B cell (primary cell): ENCODE measurements around the gene SEC14L1. TPM values are rescaled to one million over a fixed set of nuclear protein-coding genes. Genes with fewer than 3 reads are reported as not detected.

Source experiments
- ATAC-seq: fragments of 200-7000 bp; cut with Tn5 transposase; one replicate; pipeline ENCODE4 v1.10.0; 2021; ENCODE audit warnings: low read depth, mild to moderate bottlenecking, moderate number of reproducible peaks, moderate library complexity
- CTCF ChIA-PET: fragments of 350-600 bp; sonication (Branson Sonifier 250); formaldehyde crosslinking; loops from one replicate; lab custom pipeline; 2021; ENCODE audit warnings: antibody characterized with exemption, inconsistent platforms; lab: Charles Lee
- POLR2A ChIA-PET: fragments of 350-600 bp; sonication (Branson Sonifier 250); formaldehyde crosslinking; loops from one replicate; lab custom pipeline; 2021; ENCODE audit warnings: antibody characterized with exemption; lab: Charles Lee
- DNase-seq: peaks from one replicate; pipeline ENCODE4 v3.0.0; 2013
- H2AFZ ChIP-seq: 2 replicates; pipeline ENCODE4 v1.6.1; 2012; ENCODE audit warnings: mild to moderate bottlenecking, low read depth, low read length; ENCODE audit not compliant: insufficient read depth, poor library complexity, severe bottlenecking
- H3K27ac ChIP-seq, 2 donors: 1 replicate in 1 of 2; 2 replicates in 1 of 2; pipeline ENCODE4 v1.5.1; 2012 to 2013; ENCODE audit warnings: low read length in 2 of 2, mild to moderate bottlenecking in 2 of 2, moderate library complexity in 1 of 2
- H3K27me3 ChIP-seq, 4 experiments: fragments of 200-600 bp in 1 of 4; sonication (generic) in 1 of 4; replicated peaks in 1 of 4; 1 replicate in 2 of 4; 2 replicates in 2 of 4; pipeline versions ENCODE4 v1.6.1 to v1.7.0; 2013 to 2016; ENCODE audit warnings: low read length in 3 of 4, mild to moderate bottlenecking in 2 of 4, mixed read lengths in 1 of 4, moderate library complexity in 1 of 4; ENCODE audit not compliant: insufficient read depth in 4 of 4, control insufficient read depth in 3 of 4; ENCODE audit errors: control extremely low read depth in 1 of 4
- H3K36me3 ChIP-seq, 2 experiments: replicated peaks in 1 of 2; 1 replicate in 1 of 2; 2 replicates in 1 of 2; pipeline versions ENCODE4 v1.6.1 to v1.7.1; 2013; ENCODE audit warnings: low read length in 1 of 2; ENCODE audit not compliant: insufficient read depth in 2 of 2, control insufficient read depth in 1 of 2; ENCODE audit errors: control extremely low read depth in 1 of 2, extremely low read depth in 1 of 2
- H3K4me1 ChIP-seq, 2 donors: fragments of 200-600 bp in 1 of 2; sonication (generic) in 1 of 2; 1 replicate in 1 of 2; 2 replicates in 1 of 2; pipeline versions ENCODE4 v1.5.1 to v1.6.1; 2013 to 2017; ENCODE audit warnings: low read length in 2 of 2; ENCODE audit not compliant: control insufficient read depth in 2 of 2, insufficient read depth in 2 of 2
- H3K4me2 ChIP-seq: replicated peaks from 2 replicates; pipeline ENCODE3; 2012; ENCODE audit warnings: mild to moderate bottlenecking, low read depth, low read length; ENCODE audit not compliant: poor library complexity, severe bottlenecking
- H3K4me3 ChIP-seq, 5 experiments: fragments of 200-600 bp in 1 of 5; sonication (generic) in 1 of 5; 1 replicate in 3 of 5; 2 replicates in 2 of 5; pipeline versions ENCODE4 v1.5.1 to v1.7.0; 2011 to 2016; ENCODE audit warnings: low read length in 4 of 5, mild to moderate bottlenecking in 4 of 5, low read depth in 2 of 5, control low read depth in 1 of 5, moderate library complexity in 1 of 5; ENCODE audit not compliant: insufficient read depth in 1 of 5; ENCODE audit errors: control extremely low read depth in 1 of 5, extremely low read depth in 1 of 5
- H3K79me2 ChIP-seq: fragments of 200-600 bp; sonication (generic); one replicate; pipeline ENCODE4 v1.6.0; 2016; ENCODE audit warnings: low read length; ENCODE audit not compliant: control insufficient read depth, insufficient read depth
- H3K9ac ChIP-seq: fragments of 200-600 bp; sonication (generic); 2 replicates; pipeline ENCODE4 v1.6.1; 2017; ENCODE audit warnings: mild to moderate bottlenecking, low read length, moderate library complexity
- H3K9me3 ChIP-seq, 3 donors: one replicate each; pipeline versions ENCODE4 v1.6.1 to v1.7.1; 2013; ENCODE audit warnings: low read length in 2 of 3; ENCODE audit not compliant: control insufficient read depth in 2 of 3, insufficient read depth in 1 of 3; ENCODE audit errors: control extremely low read depth in 1 of 3
- H4K20me1 ChIP-seq: 2 replicates; pipeline ENCODE4 v1.6.0; 2012; ENCODE audit warnings: mild to moderate bottlenecking, low read length; ENCODE audit not compliant: insufficient read depth, control insufficient read depth, poor library complexity, severe bottlenecking
- H3K27ac Mint-ChIP-seq: one replicate; pipeline ENCODE4 v1.8.0; 2021; ENCODE audit warnings: mixed read lengths
- H3K27me3 Mint-ChIP-seq: one replicate; pipeline ENCODE4 v1.8.0; 2021; ENCODE audit warnings: mixed read lengths
- H3K4me1 Mint-ChIP-seq: one replicate; pipeline ENCODE4 v1.8.0; 2021; ENCODE audit warnings: mixed read lengths
- H3K4me3 Mint-ChIP-seq: one replicate; pipeline ENCODE4 v1.8.0; 2021; ENCODE audit warnings: mixed read lengths
- H3K9me3 Mint-ChIP-seq: one replicate; pipeline ENCODE4 v1.8.0; 2022; ENCODE audit warnings: mixed read lengths; ENCODE audit not compliant: insufficient read depth
- EZH2 ChIP-seq: IDR thresholded peaks from 2 replicates; pipeline ENCODE4 v1.6.1; 2012; ENCODE audit warnings: borderline replicate concordance, low read depth, mild to moderate bottlenecking, moderate library complexity, low read length; ENCODE audit not compliant: insufficient read depth, poor library complexity, severe bottlenecking
- WGBS: methylation state at CpG from one replicate; pipeline ENCODE4 v1.1.5; 2013; ENCODE audit warnings: missing lambda C conversion rate; ENCODE audit not compliant: insufficient coverage; 5-methylcytosine and 5-hydroxymethylcytosine counted together
- intact Hi-C: fragments of 100-400 bp; cut with micrococcal nuclease; formaldehyde crosslinking; loops from one replicate; pipeline ENCODE4 v1.10.0; 2022
- polyA plus RNA-seq: library from polyadenylated mRNA; depleted of rRNA; stranded (reverse); fragments of >200 nt; gene quantifications from 2 replicates; pipeline ENCODE4 v1.2.3, GENCODE V29; 2012
- total RNA-seq, 2 donors: library from RNA; stranded (reverse); fragments of 120-200 nt in 1 of 2; gene quantifications; 1 replicate in 1 of 2; 2 replicates in 1 of 2; pipeline versions ENCODE4 v1.2.3 to v1.2.4, GENCODE V29; 2013 to 2022
- TF ChIP-seq, protein P1 (sequence below): fragments of 200-600 bp; IDR thresholded peaks from one replicate; pipeline ENCODE4 v1.8.0; 2022; ENCODE audit warnings: antibody characterized with exemption, mild to moderate bottlenecking

Gene SEC14L1
- total and polyA plus RNA-seq, 2 donors (not counting 1 experiment from before 2014, with no cell fraction given), result 37.7 to 103 TPM

DNA sequence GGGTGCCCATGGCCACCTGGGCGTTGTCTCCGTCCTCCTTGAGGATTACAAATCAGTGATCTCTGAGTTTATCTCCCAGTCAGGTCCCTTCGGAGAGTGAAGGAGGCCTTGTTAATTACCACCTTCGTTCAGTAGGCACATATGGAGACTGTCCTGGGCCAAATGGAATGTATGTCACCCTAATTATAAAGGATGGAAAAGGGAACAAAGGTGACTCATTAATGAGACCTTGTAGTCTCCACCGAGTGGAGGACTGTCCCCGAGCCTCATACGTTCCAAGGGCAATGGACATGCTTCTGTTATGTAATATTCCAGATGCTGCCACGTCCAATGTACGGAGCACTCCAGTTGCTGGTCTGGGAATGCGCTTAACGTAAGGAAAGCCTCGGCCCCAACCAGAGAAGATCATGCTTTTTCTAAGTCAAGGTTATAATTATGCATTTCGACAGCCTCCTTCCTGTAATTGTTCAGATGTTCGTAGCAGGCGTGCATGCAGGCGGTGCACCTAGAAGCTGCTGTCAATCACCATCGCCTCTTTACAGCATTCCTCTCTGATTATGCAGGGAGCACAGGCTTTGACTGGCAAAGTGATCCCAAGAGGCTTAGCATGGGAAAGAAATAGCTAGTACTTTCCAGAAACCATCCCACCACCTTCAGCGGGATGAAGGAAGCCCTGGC, 22.4 kb upstream of the SEC14L1 start:
- 95% methylated on average over 18 of the region's 18 CpGs for WGBS
- H3K27me3 Mint-ChIP-seq, result no peaks in the 10 kb centered on the region
- CTCF ChIA-PET, result no interaction called here

DNA sequence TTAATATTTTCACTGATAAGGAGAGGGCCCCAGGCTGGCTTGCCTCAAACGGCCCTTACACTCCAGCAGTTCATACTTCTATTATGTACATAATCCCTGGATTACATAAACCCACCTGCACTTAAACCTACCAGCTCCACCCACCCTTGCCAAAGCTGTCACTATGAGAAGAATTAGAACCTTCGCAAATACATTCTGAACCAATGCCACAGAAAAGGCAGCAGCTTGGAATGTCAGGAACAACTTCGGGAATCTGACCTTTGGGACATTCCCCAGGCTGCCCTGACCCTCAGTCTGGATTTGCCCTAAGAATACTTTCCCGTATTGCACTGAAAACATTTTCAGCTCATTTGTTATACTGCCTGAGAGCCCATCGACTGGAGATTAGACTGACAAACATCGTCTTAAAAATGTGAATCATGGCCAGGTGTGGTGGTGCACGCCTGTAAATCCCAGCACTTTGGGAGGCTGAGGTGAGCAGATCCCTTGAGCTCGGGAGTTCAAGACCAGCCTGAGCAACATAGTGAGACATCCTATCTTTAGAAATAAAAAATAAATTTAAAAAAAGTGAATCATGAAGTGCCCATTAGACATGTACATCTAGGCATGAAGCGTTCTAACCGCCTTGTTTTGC, 21.0 kb upstream of the SEC14L1 start:
- H2AFZ ChIP-seq, result no peak overlapping the region
- no peaks in the 10 kb centered on the region for H3K36me3 ChIP-seq
- CTCF ChIA-PET, result interaction anchor here (1.3 to 1.8 kb wide), 2 partner anchors 10 to 13 kb away, joined by 3 to 5 read pairs; no protein-coding TSS in a partner anchor
- WGBS, result 93% methylated on average over 9 of the region's 10 CpGs
- H3K4me1 ChIP-seq, result no peaks in the 10 kb centered on the region
- H3K4me3 ChIP-seq, result no peak overlapping the region
- TF ChIP-seq, protein P1, sequence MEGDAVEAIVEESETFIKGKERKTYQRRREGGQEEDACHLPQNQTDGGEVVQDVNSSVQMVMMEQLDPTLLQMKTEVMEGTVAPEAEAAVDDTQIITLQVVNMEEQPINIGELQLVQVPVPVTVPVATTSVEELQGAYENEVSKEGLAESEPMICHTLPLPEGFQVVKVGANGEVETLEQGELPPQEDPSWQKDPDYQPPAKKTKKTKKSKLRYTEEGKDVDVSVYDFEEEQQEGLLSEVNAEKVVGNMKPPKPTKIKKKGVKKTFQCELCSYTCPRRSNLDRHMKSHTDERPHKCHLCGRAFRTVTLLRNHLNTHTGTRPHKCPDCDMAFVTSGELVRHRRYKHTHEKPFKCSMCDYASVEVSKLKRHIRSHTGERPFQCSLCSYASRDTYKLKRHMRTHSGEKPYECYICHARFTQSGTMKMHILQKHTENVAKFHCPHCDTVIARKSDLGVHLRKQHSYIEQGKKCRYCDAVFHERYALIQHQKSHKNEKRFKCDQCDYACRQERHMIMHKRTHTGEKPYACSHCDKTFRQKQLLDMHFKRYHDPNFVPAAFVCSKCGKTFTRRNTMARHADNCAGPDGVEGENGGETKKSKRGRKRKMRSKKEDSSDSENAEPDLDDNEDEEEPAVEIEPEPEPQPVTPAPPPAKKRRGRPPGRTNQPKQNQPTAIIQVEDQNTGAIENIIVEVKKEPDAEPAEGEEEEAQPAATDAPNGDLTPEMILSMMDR, result no peak
- no peak for TF ChIP-seq EZH2
- intact Hi-C loops, result no loop called here
- no peak overlapping the region for H3K4me2 ChIP-seq
- Mint-ChIP-seq H3K27me3 (no peaks in the 10 kb centered on the region), H3K4me1 (no peaks in the 10 kb centered on the region), H3K27ac (no peak overlapping the region), H3K9me3 (no peaks in the 10 kb centered on the region), H3K4me3 (no peak overlapping the region)
- POLR2A ChIA-PET, result no interaction called here
- no peak overlapping the region for H3K27ac ChIP-seq
- no peak for DNase-seq
- no peak for ATAC-seq
- no peaks in the 10 kb centered on the region for H4K20me1 ChIP-seq
- H3K9ac ChIP-seq, result no peak overlapping the region
- H3K79me2 ChIP-seq, result no peaks in the 10 kb centered on the region
- no peaks in the 10 kb centered on the region for H3K27me3 ChIP-seq
- no peaks in the 10 kb centered on the region for H3K9me3 ChIP-seq

More for the DNA sequence above, 22.4 kb upstream of the SEC14L1 start:
- no peaks in the 10 kb centered on the region for H3K79me2 ChIP-seq
- POLR2A ChIA-PET, result no interaction called here
- Mint-ChIP-seq H3K9me3 (no peaks in the 10 kb centered on the region), H3K4me3 (no peak overlapping the region), H3K27ac (no peak overlapping the region), H3K4me1 (no peaks in the 10 kb centered on the region)
- H3K36me3 ChIP-seq, result no peaks in the 10 kb centered on the region
- H3K4me2 ChIP-seq, result no peak overlapping the region
- H2AFZ ChIP-seq, result no peak overlapping the region
- TF ChIP-seq, protein P1, result no peak
- no peak for TF ChIP-seq EZH2
- H4K20me1 ChIP-seq, result no peaks in the 10 kb centered on the region
- no peaks in the 10 kb centered on the region for H3K9me3 ChIP-seq
- H3K27ac ChIP-seq, result no peak overlapping the region
- ATAC-seq, result no peak
- no peaks in the 10 kb centered on the region for H3K4me1 ChIP-seq
- no peak for DNase-seq
- no peaks in the 10 kb centered on the region for H3K27me3 ChIP-seq
- intact Hi-C loops, result no loop called here
- no peak overlapping the region for H3K9ac ChIP-seq
- no peak overlapping the region for H3K4me3 ChIP-seq
